ENCODE results near the gene EPHA4.

EPHA4 gene

DNA sequence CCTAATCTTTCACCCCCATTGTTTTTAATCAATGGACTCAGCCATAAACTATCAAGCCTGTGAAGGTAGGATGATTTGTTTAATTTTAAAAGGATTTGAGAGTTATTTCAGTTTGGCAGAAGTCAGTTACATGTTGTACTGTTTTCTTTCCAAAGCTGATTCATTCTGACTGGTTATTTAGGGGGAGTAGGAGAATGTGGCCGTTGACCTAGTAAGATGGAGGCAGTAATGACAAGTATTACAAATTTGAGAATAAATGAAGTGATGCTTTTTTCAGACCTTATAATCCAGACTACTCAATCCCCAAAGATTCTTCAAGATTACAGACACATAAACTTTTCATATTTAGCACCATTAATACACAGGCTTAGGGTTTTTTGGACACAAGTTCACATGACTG lies 4.3 kb downstream of the EPHA4 start:
- TF ChIP-seq, protein P1, sequence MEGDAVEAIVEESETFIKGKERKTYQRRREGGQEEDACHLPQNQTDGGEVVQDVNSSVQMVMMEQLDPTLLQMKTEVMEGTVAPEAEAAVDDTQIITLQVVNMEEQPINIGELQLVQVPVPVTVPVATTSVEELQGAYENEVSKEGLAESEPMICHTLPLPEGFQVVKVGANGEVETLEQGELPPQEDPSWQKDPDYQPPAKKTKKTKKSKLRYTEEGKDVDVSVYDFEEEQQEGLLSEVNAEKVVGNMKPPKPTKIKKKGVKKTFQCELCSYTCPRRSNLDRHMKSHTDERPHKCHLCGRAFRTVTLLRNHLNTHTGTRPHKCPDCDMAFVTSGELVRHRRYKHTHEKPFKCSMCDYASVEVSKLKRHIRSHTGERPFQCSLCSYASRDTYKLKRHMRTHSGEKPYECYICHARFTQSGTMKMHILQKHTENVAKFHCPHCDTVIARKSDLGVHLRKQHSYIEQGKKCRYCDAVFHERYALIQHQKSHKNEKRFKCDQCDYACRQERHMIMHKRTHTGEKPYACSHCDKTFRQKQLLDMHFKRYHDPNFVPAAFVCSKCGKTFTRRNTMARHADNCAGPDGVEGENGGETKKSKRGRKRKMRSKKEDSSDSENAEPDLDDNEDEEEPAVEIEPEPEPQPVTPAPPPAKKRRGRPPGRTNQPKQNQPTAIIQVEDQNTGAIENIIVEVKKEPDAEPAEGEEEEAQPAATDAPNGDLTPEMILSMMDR (conservative IDR thresholded peaks at IDR 0.05): no peak
- no peak overlapping the region for H3K27ac ChIP-seq

DNA sequence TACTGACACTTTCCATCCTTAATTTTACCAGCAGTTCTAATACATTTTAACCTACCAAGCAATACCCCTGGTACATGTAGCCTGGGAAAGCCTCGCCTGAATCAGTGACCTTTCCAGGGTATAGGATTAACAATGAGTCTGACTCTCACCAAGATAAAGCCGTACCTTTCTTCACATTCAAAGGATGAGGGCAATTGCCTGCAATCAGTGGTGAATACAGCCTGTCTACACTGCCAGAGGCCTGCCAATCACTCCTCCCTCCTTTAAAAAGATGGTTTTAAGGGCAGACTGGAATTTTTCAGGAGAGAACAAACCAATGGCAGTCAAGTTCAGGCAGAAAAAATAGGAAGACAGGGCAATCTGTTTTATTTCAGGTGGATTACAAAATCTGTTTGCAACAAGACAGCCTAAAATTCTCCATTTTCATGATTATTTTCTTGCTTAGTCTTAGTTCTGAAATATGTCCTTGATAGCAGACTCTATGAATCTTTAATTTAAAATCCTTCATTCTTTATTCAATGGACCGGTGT lies 4.8 kb downstream of the EPHA4 start:
- TF ChIP-seq, protein P1 (conservative IDR thresholded peaks at IDR 0.05): no peak
- H3K27ac ChIP-seq: no peak overlapping the region

DNA sequence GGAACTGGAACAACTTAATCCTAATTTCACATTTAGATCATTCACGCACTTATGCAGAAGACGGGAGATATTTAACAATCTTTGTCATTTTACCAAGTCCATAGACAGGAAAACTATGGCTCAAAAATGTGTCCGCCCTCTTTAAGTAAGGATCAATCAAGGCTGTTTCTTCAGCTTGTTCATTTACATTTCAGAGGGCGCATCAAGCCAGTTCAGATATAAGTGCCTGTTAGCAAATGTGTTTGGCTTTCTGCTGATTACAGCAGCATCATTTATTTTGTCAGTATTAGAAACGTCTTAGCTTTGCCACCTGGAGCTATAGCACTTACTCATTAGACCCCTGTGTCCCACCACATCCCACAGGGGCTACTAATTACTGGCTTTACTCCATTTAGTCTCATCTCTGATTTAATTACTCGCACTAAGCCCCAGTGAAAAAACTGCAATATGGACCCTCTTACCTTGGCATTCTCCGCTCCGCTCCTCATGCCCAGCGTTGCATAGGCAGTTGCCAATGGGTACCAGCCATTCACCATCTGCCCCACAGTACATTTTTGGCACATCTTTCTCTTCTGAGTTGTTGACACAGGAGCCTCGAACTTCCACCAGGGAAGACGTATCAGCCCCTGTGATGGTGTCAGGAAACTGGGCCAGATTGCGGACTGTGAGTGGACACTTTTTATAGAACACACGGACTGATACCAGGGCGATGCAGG lies 8.7 kb downstream of the EPHA4 start:
- TF ChIP-seq, protein P1 (conservative IDR thresholded peaks at IDR 0.05): no peak
- H3K27ac ChIP-seq: no peak overlapping the region

DNA sequence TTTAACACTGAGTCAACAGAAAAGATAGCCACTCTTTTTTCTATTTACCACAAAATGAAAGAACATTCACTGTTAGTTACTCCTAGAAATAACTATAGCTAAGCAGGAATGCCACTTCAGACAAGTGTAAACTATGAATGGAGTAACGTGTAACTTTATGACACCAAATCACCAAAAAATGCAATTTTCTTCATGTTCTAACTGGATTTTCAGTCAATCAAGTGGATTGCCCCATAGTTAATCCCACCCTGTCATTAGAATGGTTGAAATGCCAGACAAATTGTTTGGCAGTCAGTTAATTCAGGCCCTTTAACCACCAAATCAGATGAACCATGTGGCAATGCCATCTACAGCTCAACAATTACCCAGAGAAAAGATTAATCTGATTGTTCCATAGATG lies 9.9 kb downstream of the EPHA4 start:
- no peak overlapping the region for H3K27ac ChIP-seq
- TF ChIP-seq, protein P1 (conservative IDR thresholded peaks at IDR 0.05): no peak

DNA sequence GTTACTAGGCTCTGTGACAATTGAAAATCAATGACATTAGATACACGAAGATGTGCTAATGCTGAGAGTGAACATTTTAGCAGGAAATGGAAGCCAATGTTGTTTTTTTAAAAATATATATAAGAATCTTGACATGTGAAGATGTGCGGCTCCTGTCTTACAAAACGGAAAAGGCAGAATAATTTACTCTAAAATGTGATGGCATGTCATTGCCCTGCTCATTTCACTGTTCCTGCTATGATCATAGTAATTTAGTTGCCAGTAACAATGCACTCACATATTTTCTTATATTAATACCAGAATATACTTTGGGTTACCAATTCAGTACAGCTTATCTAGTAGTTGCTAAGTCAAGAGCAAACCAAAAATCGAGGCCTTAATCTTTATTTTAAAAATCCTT lies 10.3 kb downstream of the EPHA4 start:
- H3K27ac ChIP-seq: no peak overlapping the region
- TF ChIP-seq, protein P1 (conservative IDR thresholded peaks at IDR 0.05): no peak

DNA sequence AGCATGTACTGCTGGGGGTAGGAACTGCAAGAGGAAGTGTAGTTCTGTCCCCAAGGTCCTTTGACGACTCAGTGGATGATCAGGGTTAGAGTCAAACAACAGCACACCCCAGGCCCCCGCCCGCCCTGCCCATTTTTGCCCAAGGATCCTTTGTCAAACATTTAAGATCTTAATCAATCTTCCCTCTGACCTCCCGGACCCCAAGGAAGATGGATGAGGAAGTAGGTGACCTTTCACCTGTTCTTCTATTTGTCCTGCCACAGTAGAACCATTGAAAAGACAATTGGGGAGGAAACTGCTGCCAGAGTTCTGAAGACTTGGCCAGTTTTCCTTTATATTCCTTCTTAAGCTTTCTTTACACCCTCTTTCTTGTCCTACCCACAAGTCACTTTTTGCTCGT lies 12.1 kb downstream of the EPHA4 start:
- TF ChIP-seq, protein P1 (conservative IDR thresholded peaks at IDR 0.05): no peak
- no peak overlapping the region for H3K27ac ChIP-seq

DNA sequence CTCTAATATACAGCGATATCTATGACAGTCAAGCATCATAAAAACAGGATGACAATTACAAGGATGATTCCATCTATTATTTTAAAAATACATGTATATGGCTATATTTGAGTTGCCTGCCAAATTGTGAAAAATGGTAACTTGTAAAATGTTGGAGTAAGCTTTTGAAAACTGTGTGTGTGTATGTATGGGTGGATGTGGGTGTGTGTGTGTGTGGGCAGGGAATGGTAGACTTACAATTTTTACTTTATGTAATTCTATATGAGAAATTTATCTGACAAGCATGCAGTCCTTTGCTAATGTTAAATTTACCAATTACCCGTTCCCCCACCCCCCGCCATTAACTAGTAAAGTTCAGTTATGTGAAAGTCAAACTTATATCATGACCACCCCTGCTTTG lies 14.0 kb downstream of the EPHA4 start:
- TF ChIP-seq, protein P1 (conservative IDR thresholded peaks at IDR 0.05): no peak
- H3K27ac ChIP-seq: no peak overlapping the region
